ENCODE results near the gene TOP2B. TPM values are rescaled to one million over a fixed set of nuclear protein-coding genes. Genes with fewer than 3 reads are reported as not detected.

The TOP2B gene
- total and polyA plus RNA-seq, 2 experiments from 2014 or later = 92.0 to 179 TPM

- H2AFZ ChIP-seq = no peak overlapping the region
These were observed 31.2 kb upstream of the TOP2B start for GRCh38 chr3:25695731-25696420.

More at GRCh38 chr3:25695731-25696420, 31.2 kb upstream of the TOP2B start:
- Histone ChIP-seq H3F3A (replicated peaks; ENCODE audit: low read depth) (no peaks in the 10 kb centered on the region), H3K27ac (ENCODE audit: low read depth) (no peak overlapping the region), H3K4me1 (ENCODE audit: insufficient read depth) (no peaks in the 10 kb centered on the region), H3K4me3 (no peak overlapping the region), H3K79me2 (replicated peaks; ENCODE audit: insufficient read depth) (no peaks in the 10 kb centered on the region), H4K20me1 (replicated peaks; ENCODE audit: insufficient read depth) (no peaks in the 10 kb centered on the region), H3K9me2 (ENCODE audit: insufficient read depth) (no peaks in the 10 kb centered on the region), H3K36me3 (ENCODE audit: insufficient read depth) (no peaks in the 10 kb centered on the region), H3K27me3 (ENCODE audit: insufficient read depth) (no peaks in the 10 kb centered on the region), H3K4me2 (no peak overlapping the region)
- Mint-ChIP-seq H3K9me3 (no peaks in the 10 kb centered on the region), H3K4me1 (no peaks in the 10 kb centered on the region), H3K27ac (no peak overlapping the region), H3K27me3 (ENCODE audit: insufficient read depth, low read depth, poor library complexity) (peaks cover 2% of the 10 kb centered on the region), H3K4me3 (no peak overlapping the region), H3K36me3 (ENCODE audit: low read depth) (no peaks in the 10 kb centered on the region)
- ATAC-seq (no peak), DNase-seq (ENCODE audit: low spot score) (no peak)
- TF ChIP-seq POLR2AphosphoS5 (IDR thresholded peaks at IDR 0.05; ENCODE audit: low read depth) = no peak
- no peak for TF ChIP-seq EZH2 (IDR thresholded peaks at IDR 0.05; ENCODE audit: low read depth, unreplicated experiment)
- no peak for TF ChIP-seq CREB1 (CRISPR knock-in tag; IDR thresholded peaks at IDR 0.05; ENCODE audit: low read depth)
- TF ChIP-seq ZNF331 (CRISPR knock-in tag; IDR thresholded peaks at IDR 0.05; ENCODE audit: low read depth) = no peak
- TF ChIP-seq JUNB (IDR thresholded peaks at IDR 0.05; ENCODE audit: unreplicated experiment) = no peak
- no peak for TF ChIP-seq STAT1 (IDR thresholded peaks at IDR 0.05; ENCODE audit: unreplicated experiment)
- TF ChIP-seq ZNF462 (CRISPR knock-in tag; IDR thresholded peaks at IDR 0.05) = no peak
- no peak for TF ChIP-seq CTCF (conservative IDR thresholded peaks at IDR 0.05; ENCODE audit: low read depth in 2 of 2)
- TF ChIP-seq ZNF114 (CRISPR knock-in tag; IDR thresholded peaks at IDR 0.05) = no peak

All from GM23338 (cell line).